ENCODE results near the gene MAN1A2. TPM values are rescaled to one million over a fixed set of nuclear protein-coding genes. Genes with fewer than 3 reads are reported as not detected.

MAN1A2 gene
- total and polyA plus RNA-seq, 9 of the 15 experiments (the other 6 are each of a cell fraction or from before 2014, with no cell fraction given) = 4.2 to 38.4 (median 18.7) TPM

GRCh38 chr1:117339866-117340700 is 27.2 kb upstream of the MAN1A2 start (continued):
- TF ChIP-seq ZNF561 (CRISPR knock-in tag; conservative IDR thresholded peaks at IDR 0.05) = no peak
- no peak for TF ChIP-seq ZFP1 (CRISPR knock-in tag; IDR thresholded peaks at IDR 0.05)
- TF ChIP-seq ZBTB33 (CRISPR knock-in tag; IDR thresholded peaks at IDR 0.05) = 0 out of 2 replicates have a peak, but pooled peaks have one; percentile 29
- no peak for TF ChIP-seq RFX7 (CRISPR knock-in tag; IDR thresholded peaks at IDR 0.05)
- no peak for TF ChIP-seq ZNF143 (CRISPR knock-in tag; IDR thresholded peaks at IDR 0.05)
- peak; percentile 34; the same call in 1 of the 2 replicates for TF ChIP-seq MAFK (IDR thresholded peaks at IDR 0.05; ENCODE audit: low read length)
- peak; percentile 73; the same call in 1 of the 2 replicates for TF ChIP-seq DPF2 (IDR thresholded peaks at IDR 0.05)
- no peak for TF ChIP-seq MCM7 (IDR thresholded peaks at IDR 0.05)
- TF ChIP-seq ERF (CRISPR knock-in tag; IDR thresholded peaks at IDR 0.05) = no peak
- peak; percentile 85 for TF ChIP-seq MYC (IDR thresholded peaks at IDR 0.05; ENCODE audit: low read depth, low read length)
- TF ChIP-seq MYC (CRISPR knock-in tag; IDR thresholded peaks at IDR 0.05; ENCODE audit: borderline replicate concordance, low read depth) = no peak
- no peak for TF ChIP-seq XRCC4 (IDR thresholded peaks at IDR 0.05; ENCODE audit: extremely low read depth, insufficient read depth, insufficient read length)
- 0 out of 2 replicates have a peak, but pooled peaks have one; percentile 27 for TF ChIP-seq ESRRA (IDR thresholded peaks at IDR 0.05; ENCODE audit: borderline replicate concordance, low read depth)
- TF ChIP-seq ZNF507 (tag; conservative IDR thresholded peaks at IDR 0.05) = no peak
- TF ChIP-seq CBX3 (IDR thresholded peaks at IDR 0.05; ENCODE audit: borderline replicate concordance in 1 of 2, low read length in 2 of 2) = peak in 1 of 2 experiments; percentile 86; a peak in 1 of 3 replicates
- TF ChIP-seq RBM17 (IDR thresholded peaks at IDR 0.05; ENCODE audit: borderline replicate concordance, low read depth, low read length) = no peak
- TF ChIP-seq SMAD3 (CRISPR knock-in tag; conservative IDR thresholded peaks at IDR 0.05) = peak; percentile 73; the same call in 1 of the 2 replicates
- no peak for TF ChIP-seq ZBTB7A (IDR thresholded peaks at IDR 0.05; ENCODE audit: borderline replicate concordance, control insufficient read depth, low read depth, low read length)
- no peak for TF ChIP-seq BCOR (IDR thresholded peaks at IDR 0.05)
- TF ChIP-seq ZMIZ1 (IDR thresholded peaks at IDR 0.05; ENCODE audit: low read depth in 2 of 2, low read length in 2 of 2) = no peak
- no peak for TF ChIP-seq PURB (CRISPR knock-in tag; IDR thresholded peaks at IDR 0.05; ENCODE audit: low read depth)
- peak; percentile 48; the same call in 1 of the 2 replicates for TF ChIP-seq HCFC1 (IDR thresholded peaks at IDR 0.05; ENCODE audit: low read depth, low read length)
- no peak for TF ChIP-seq ZNF354B (CRISPR knock-in tag; IDR thresholded peaks at IDR 0.05)
- no peak for TF ChIP-seq ILK (tag; IDR thresholded peaks at IDR 0.05; ENCODE audit: borderline replicate concordance, low read depth)

All from K562 (cell line).